ENCODE results near the gene SATB2.

Gene SATB2

GRCh38 chr2:199336546-199336945 is 121.2 kb downstream of the SATB2 start:
- no peak for DNase-seq (ENCODE audit: extremely low read depth in 1 of 2, low read depth in 1 of 2)

- no peak for DNase-seq (ENCODE audit: extremely low read depth in 1 of 2, low read depth in 1 of 2)
These were observed 122.2 kb downstream of the SATB2 start for GRCh38 chr2:199335502-199335901.

- DNase-seq (ENCODE audit: extremely low read depth in 1 of 2, low read depth in 1 of 2) = no peak
These were observed 128.3 kb downstream of the SATB2 start for GRCh38 chr2:199329466-199329865.

DNA sequence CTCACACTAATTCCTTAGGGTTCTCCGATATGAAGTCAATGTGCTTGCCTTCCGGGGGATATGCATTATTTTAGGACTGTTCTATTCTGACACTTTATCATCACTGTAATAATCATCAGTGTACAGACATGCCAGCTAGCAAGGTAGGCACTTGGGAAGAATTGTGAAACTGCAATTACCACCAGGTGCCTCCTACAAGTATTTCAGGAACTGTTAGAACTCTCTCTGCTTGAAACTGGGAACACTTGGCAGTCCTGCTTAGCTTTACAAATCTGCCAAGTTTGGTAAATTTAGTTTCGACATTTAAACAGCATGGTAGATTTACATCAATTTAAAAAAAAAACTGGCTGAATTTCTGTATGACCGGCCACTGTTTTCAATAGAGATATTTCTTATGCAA is 128.7 kb downstream of the SATB2 start:
- DNase-seq (ENCODE audit: extremely low read depth in 1 of 2, low read depth in 1 of 2) = no peak

GRCh38 chr2:199325881-199326280 is 131.9 kb downstream of the SATB2 start:
- DNase-seq (ENCODE audit: extremely low read depth in 1 of 2, low read depth in 1 of 2) = no peak

DNA sequence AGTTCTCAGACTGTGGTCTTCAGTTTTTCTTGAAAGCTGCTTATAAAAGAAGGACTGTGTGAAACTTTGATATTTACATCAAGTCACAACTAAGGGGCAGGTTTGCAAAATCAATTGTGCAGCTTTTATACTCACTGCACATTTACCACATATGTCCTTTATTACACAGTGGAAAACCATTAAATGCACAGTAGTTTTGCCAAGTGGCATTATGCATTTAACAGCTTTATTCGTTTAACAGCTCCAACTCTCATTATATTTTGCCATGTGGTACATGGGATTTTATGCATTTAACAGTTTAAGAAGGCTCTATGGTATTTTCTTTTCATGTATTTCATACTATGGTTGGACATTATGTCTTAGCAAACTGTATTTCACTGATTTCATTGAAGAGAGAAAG is 135.6 kb downstream of the SATB2 start:
- DNase-seq (ENCODE audit: extremely low read depth in 1 of 2, low read depth in 1 of 2) = no peak

GRCh38 chr2:199317646-199318045 is 140.1 kb downstream of the SATB2 start:
- DNase-seq (ENCODE audit: extremely low read depth in 1 of 2, low read depth in 1 of 2) = no peak

DNA sequence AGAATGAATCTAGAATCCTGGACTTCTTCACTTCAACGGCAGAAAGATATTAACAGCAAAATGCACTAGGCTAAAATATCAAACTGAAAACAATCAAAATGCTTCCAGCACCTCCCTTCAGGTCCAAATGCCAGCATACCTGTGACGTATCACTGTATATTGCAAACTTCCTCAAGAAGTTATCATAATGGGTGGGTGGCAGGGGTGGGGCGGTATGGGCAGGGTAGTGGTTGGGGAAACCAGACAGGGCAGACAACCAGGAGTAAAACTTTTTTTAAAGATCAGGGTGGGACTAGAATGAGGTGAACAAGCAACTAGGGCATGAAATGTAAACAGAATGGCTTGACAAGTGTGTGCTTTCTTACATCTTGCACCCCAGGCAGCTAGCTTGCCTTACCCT is 140.9 kb downstream of the SATB2 start:
- no peak for DNase-seq (ENCODE audit: extremely low read depth in 1 of 2, low read depth in 1 of 2)

- no peak for DNase-seq (ENCODE audit: extremely low read depth in 1 of 2, low read depth in 1 of 2)
These were observed 142.2 kb downstream of the SATB2 start for GRCh38 chr2:199315299-199316179.

- DNase-seq (ENCODE audit: extremely low read depth in 1 of 2, low read depth in 1 of 2) = no peak
These were observed 144.8 kb downstream of the SATB2 start for GRCh38 chr2:199312931-199313330.

DNA sequence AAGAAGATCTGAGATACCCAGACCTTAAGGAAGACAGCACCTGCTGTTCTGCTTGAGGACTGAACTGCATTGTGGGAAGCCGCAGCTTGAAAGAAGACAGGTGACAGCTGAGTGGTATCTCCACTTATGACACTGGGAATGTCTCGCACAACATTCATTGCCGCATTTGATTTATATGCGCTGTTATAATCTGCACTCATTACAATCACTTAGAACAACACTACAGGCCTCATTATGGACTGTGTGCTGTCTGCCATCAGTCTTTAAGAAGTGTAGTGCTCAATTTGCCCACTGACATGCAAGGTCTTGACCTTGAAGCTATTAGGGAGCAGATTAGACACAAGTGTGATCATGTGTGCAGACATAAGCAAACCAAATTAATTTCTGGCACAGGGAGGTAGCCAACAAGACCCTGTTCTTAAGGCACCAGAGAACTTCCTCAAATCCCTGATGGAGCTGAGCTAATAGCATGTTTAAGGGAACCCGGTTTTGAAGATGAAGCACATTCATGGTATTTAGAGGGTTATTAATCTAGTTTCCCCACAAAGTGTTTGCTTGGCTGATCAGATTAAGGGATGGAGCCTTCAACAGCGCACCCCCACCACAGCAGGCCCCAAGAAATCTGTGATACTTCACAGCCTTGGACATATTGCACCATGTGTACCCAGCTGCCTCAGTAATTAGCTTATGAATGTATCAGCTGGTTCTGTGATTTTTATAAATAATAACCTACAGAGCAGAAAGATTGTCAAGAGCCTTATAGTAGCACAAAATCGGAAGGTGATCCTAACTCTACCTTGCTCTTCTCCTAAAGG is 146.8 kb downstream of the SATB2 start:
- DNase-seq (ENCODE audit: extremely low read depth in 1 of 2, low read depth in 1 of 2) = no peak

DNA sequence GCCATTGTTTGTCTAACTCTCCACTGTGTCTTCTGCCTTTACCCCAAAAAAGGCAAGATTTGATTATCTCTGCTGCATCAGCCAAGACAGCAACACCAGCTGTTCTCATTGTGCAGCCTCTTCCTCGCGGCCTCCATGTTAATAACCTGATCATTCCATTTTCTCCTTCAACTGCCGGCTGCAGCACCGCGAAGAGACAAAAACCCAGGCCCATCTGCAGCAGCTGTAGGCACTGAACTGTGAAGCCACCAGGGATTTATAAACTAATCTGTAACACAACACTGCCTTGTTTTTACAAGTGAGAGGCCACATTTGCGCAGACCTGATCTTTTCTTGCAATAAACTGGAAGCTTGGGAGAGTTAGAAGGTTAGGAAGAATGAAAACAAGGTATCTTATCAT is 147.8 kb downstream of the SATB2 start:
- DNase-seq (ENCODE audit: extremely low read depth in 1 of 2, low read depth in 1 of 2) = no peak

GRCh38 chr2:199309411-199309810 is 148.3 kb downstream of the SATB2 start:
- DNase-seq (ENCODE audit: extremely low read depth in 1 of 2, low read depth in 1 of 2) = no peak

GRCh38 chr2:199308567-199308966 is 149.2 kb downstream of the SATB2 start:
- no peak for DNase-seq (ENCODE audit: extremely low read depth in 1 of 2, low read depth in 1 of 2)

GRCh38 chr2:199307461-199307860 is 150.3 kb downstream of the SATB2 start:
- no peak for DNase-seq (ENCODE audit: extremely low read depth in 1 of 2, low read depth in 1 of 2)

DNA sequence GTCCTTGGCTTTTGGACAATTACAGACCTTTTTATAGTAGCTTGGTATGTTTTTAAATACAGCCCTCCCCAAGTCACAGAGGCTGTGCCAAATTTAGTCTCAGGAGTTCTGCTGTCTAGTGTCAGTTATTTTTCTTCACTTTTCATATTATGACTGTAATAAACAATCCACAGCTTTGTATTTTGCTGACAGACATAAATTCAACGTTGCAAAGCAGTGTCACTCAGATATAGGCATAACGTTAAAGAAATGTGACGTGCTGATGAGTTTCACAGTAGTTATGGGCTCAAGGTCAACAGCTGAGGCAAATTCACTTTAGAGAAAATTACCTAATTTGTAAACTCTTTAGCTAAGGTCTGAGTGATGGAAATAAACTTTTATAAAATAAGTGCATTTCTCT is 151.6 kb downstream of the SATB2 start:
- DNase-seq (ENCODE audit: extremely low read depth in 1 of 2, low read depth in 1 of 2) = no peak

DNA sequence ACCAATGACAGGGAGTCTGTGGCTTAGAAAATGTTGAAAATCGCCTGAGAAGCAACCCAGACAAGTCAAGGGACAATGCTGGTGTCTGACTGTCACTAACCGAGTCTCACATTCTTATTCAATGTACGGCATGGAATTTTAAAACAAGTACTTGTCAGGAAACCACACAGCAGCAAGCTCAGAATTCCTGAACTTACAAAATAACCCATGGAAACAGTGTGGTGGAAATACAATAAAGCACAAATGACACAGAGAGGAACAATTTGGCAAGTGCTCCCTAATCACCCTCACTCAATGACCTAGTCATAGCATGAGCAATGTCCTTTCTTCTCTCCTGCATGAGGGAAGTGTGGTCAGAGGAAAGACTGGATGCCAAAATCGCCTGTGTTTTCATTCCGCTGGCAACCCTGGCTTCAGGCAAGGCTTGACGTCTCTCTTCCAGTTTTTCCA is 154.0 kb downstream of the SATB2 start:
- no peak for DNase-seq (ENCODE audit: extremely low read depth in 1 of 2, low read depth in 1 of 2)

DNA sequence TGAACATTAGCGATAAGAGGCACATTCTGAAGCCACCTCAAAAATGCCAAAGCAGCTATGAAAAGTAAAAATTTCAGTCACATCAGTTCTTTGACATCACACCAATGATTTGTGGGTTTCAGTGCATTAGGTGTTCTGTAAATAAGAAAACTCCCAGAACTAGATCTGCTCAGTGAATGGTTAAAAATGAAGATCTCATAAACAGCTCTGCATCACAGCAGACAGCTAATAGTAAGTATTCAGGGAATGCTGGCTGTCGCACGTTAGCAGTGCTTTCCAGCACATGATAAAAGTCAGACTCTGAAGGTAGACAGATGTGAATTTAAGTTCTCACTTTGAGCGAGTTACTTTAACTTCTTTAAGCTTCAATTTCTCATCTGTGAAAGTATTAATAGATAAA is 154.9 kb downstream of the SATB2 start:
- DNase-seq (ENCODE audit: extremely low read depth in 1 of 2, low read depth in 1 of 2) = no peak

GRCh38 chr2:199288424-199288823 is 169.3 kb downstream of the SATB2 start:
- no peak for DNase-seq (ENCODE audit: extremely low read depth in 1 of 2, low read depth in 1 of 2)

DNA sequence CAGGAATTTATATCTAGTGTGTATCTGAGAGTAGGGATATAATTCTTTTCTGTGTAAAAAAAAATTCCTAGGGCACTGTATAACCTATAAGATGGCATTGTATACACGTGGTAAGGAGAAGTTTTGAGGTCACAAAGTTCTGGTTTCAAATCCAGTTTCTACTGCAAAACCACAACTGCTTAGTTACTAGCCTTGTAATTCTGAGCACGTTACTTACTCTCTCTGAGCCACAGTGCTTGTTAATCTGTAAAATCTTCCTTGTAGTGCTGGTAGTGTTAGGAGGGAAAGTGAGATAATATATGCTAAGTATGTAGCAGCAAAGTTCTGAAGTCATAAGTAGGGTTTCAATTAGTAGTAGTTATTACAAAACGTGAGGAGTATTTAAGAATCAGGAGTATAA is 175.4 kb downstream of the SATB2 start:
- DNase-seq (ENCODE audit: extremely low read depth in 1 of 2, low read depth in 1 of 2) = no peak

GRCh38 chr2:199279146-199279545 is 178.6 kb downstream of the SATB2 start:
- no peak for DNase-seq (ENCODE audit: extremely low read depth in 1 of 2, low read depth in 1 of 2)

GRCh38 chr2:199278099-199278498 is 179.6 kb downstream of the SATB2 start:
- no peak for DNase-seq (ENCODE audit: extremely low read depth in 1 of 2, low read depth in 1 of 2)

Data from stimulated activated CD8-positive, alpha-beta memory T cell treated with anti-CD3 and anti-CD28 coated beads, Interleukin-7, amount 100 ng/mL, for 48 hours (primary cell).